HEK293 (cell line): ENCODE results near the gene NRP1.

Experiments
- GLIS1 ChIP-seq: fragments of 450-650 bp; formaldehyde crosslinking; IDR thresholded peaks from 2 replicates; pipeline ENCODE4 v1.5.1; 2016; ENCODE audit warnings: missing biosample characterization, missing genetic modification characterization
- KLF9 ChIP-seq: fragments of 450-650 bp; formaldehyde crosslinking; IDR thresholded peaks from 2 replicates; pipeline ENCODE4 v1.5.1; 2016; ENCODE audit warnings: missing biosample characterization, missing genetic modification characterization, low read depth
- MYNN ChIP-seq: fragments of 450-650 bp; formaldehyde crosslinking; IDR thresholded peaks from 2 replicates; pipeline ENCODE4 v1.5.1; 2016; ENCODE audit warnings: missing biosample characterization, missing genetic modification characterization, borderline replicate concordance
- REPIN1 ChIP-seq: fragments of 450-650 bp; formaldehyde crosslinking; IDR thresholded peaks from 2 replicates; pipeline ENCODE4 v1.5.1; 2017; ENCODE audit warnings: missing biosample characterization, missing genetic modification characterization, low read depth
- SP2 ChIP-seq: fragments of 450-650 bp; formaldehyde crosslinking; IDR thresholded peaks from 2 replicates; pipeline ENCODE4 v1.5.1; 2016; ENCODE audit warnings: missing biosample characterization, missing genetic modification characterization
- TCF7L2 ChIP-seq: IDR thresholded peaks from 2 replicates; pipeline ENCODE4 v1.6.1; 2011; ENCODE audit warnings: low read depth, mild to moderate bottlenecking, inconsistent platforms, low read length, moderate library complexity, borderline replicate concordance
- ZBTB7A ChIP-seq: fragments of 450-650 bp; formaldehyde crosslinking; IDR thresholded peaks from 2 replicates; pipeline ENCODE4 v1.5.1; 2016; ENCODE audit warnings: low read depth, missing biosample characterization, missing genetic modification characterization
- ZNF830 ChIP-seq: fragments of 450-650 bp; IDR thresholded peaks from 2 replicates; pipeline ENCODE4 v1.5.0; 2018; ENCODE audit warnings: missing biosample characterization, missing genetic modification characterization, low read depth, mild to moderate bottlenecking, moderate library complexity
- TF ChIP-seq, protein P1 (sequence below): fragments of 450-650 bp; formaldehyde crosslinking; IDR thresholded peaks from 2 replicates; pipeline ENCODE4 v1.5.1; 2016; ENCODE audit warnings: missing biosample characterization, missing genetic modification characterization
- TF ChIP-seq, protein P2 (sequence below): IDR thresholded peaks from 2 replicates; pipeline ENCODE4 v1.6.1; 2011; ENCODE audit warnings: mild to moderate bottlenecking, low read depth, low read length, borderline replicate concordance
- TF ChIP-seq, protein P3 (sequence below): fragments of 450-650 bp; formaldehyde crosslinking; IDR thresholded peaks from 2 replicates; pipeline ENCODE4 v1.5.1; 2017; ENCODE audit warnings: missing biosample characterization, mild to moderate bottlenecking, missing genetic modification characterization, moderate library complexity
- TF ChIP-seq, protein P4 (sequence below): fragments of 450-650 bp; formaldehyde crosslinking; conservative IDR thresholded peaks from 2 replicates; pipeline ENCODE4 v1.5.1; 2016; ENCODE audit warnings: low read depth, missing biosample characterization, missing genetic modification characterization

DNA sequence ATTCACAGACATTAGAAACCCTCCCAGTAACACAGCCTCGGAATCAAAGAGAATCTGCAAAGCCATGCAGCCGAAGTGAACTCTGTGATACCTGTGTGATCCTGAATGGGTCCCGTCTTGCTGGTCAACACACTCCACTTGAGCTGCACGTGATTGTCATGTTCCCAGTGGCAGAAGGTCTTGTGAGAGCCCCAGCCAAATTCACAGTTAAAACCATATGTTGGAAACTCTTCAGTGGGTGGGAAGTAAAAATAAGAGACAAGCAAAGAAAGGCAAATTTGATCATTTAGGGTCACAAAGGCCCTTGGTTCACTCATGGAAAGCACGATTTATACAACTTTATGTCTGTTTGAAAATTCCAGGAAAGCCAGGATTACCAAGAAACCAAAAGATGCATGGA lies 142.3 kb downstream of the NRP1 start:
- TF ChIP-seq, protein P1, sequence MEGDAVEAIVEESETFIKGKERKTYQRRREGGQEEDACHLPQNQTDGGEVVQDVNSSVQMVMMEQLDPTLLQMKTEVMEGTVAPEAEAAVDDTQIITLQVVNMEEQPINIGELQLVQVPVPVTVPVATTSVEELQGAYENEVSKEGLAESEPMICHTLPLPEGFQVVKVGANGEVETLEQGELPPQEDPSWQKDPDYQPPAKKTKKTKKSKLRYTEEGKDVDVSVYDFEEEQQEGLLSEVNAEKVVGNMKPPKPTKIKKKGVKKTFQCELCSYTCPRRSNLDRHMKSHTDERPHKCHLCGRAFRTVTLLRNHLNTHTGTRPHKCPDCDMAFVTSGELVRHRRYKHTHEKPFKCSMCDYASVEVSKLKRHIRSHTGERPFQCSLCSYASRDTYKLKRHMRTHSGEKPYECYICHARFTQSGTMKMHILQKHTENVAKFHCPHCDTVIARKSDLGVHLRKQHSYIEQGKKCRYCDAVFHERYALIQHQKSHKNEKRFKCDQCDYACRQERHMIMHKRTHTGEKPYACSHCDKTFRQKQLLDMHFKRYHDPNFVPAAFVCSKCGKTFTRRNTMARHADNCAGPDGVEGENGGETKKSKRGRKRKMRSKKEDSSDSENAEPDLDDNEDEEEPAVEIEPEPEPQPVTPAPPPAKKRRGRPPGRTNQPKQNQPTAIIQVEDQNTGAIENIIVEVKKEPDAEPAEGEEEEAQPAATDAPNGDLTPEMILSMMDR (tag by site-specific recombination), result no peak
- no peak for TF ChIP-seq MYNN
- TF ChIP-seq, protein P2, sequence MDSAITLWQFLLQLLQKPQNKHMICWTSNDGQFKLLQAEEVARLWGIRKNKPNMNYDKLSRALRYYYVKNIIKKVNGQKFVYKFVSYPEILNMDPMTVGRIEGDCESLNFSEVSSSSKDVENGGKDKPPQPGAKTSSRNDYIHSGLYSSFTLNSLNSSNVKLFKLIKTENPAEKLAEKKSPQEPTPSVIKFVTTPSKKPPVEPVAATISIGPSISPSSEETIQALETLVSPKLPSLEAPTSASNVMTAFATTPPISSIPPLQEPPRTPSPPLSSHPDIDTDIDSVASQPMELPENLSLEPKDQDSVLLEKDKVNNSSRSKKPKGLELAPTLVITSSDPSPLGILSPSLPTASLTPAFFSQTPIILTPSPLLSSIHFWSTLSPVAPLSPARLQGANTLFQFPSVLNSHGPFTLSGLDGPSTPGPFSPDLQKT, result no peak
- TF ChIP-seq ZBTB7A (tag by site-specific recombination), result no peak
- no peak for TF ChIP-seq TCF7L2
- no peak for TF ChIP-seq SP2 (tag by site-specific recombination)
- TF ChIP-seq, protein P3, sequence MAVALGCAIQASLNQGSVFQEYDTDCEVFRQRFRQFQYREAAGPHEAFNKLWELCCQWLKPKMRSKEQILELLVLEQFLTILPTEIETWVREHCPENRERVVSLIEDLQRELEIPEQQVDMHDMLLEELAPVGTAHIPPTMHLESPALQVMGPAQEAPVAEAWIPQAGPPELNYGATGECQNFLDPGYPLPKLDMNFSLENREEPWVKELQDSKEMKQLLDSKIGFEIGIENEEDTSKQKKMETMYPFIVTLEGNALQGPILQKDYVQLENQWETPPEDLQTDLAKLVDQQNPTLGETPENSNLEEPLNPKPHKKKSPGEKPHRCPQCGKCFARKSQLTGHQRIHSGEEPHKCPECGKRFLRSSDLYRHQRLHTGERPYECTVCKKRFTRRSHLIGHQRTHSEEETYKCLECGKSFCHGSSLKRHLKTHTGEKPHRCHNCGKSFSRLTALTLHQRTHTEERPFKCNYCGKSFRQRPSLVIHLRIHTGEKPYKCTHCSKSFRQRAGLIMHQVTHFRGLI, result no peak
- TF ChIP-seq GLIS1 (tag by site-specific recombination), result no peak
- TF ChIP-seq REPIN1 (tag by site-specific recombination), result no peak
- no peak for TF ChIP-seq ZNF830 (tag by site-specific recombination)
- TF ChIP-seq, protein P4, sequence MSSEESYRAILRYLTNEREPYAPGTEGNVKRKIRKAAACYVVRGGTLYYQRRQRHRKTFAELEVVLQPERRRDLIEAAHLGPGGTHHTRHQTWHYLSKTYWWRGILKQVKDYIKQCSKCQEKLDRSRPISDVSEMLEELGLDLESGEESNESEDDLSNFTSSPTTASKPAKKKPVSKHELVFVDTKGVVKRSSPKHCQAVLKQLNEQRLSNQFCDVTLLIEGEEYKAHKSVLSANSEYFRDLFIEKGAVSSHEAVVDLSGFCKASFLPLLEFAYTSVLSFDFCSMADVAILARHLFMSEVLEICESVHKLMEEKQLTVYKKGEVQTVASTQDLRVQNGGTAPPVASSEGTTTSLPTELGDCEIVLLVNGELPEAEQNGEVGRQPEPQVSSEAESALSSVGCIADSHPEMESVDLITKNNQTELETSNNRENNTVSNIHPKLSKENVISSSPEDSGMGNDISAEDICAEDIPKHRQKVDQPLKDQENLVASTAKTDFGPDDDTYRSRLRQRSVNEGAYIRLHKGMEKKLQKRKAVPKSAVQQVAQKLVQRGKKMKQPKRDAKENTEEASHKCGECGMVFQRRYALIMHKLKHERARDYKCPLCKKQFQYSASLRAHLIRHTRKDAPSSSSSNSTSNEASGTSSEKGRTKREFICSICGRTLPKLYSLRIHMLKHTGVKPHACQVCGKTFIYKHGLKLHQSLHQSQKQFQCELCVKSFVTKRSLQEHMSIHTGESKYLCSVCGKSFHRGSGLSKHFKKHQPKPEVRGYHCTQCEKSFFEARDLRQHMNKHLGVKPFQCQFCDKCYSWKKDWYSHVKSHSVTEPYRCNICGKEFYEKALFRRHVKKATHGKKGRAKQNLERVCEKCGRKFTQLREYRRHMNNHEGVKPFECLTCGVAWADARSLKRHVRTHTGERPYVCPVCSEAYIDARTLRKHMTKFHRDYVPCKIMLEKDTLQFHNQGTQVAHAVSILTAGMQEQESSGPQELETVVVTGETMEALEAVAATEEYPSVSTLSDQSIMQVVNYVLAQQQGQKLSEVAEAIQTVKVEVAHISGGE, result no peak
- TF ChIP-seq KLF9 (tag by site-specific recombination), result no peak
